H9 (cell line): Measurements from ENCODE around the gene AKT1S1. TPM values are rescaled to one million over a fixed set of nuclear protein-coding genes. Genes with fewer than 3 reads are reported as not detected.
A peak's percentile ranks its signal among the peaks of the same experiment; 100 is the strongest.

Experiments
- DNase-seq: peaks from one replicate; pipeline ENCODE4 v3.0.0-alpha.2; 2017
- H2AFZ ChIP-seq: one replicate; pipeline ENCODE4 v1.6.1; 2013; ENCODE audit warnings: mild to moderate bottlenecking, low read length, control low read depth, moderate library complexity
- H2AK5ac ChIP-seq: 2 replicates; pipeline ENCODE4 v1.6.1; 2013; ENCODE audit warnings: low read length, control low read depth, mixed read lengths; ENCODE audit not compliant: insufficient read length
- H2BK120ac ChIP-seq: one replicate; pipeline ENCODE4 v1.6.1; 2013; ENCODE audit warnings: low read depth, mild to moderate bottlenecking, low read length, control low read depth, inconsistent platforms; ENCODE audit not compliant: poor library complexity, severe bottlenecking
- H2BK12ac ChIP-seq: 2 replicates; pipeline ENCODE4 v1.6.1; 2013; ENCODE audit warnings: low read length, control low read depth, mixed read lengths, low read depth; ENCODE audit not compliant: insufficient read length
- H2BK15ac ChIP-seq: 2 replicates; pipeline ENCODE4 v1.6.1; 2013; ENCODE audit warnings: low read depth, low read length, control low read depth
- H2BK20ac ChIP-seq: one replicate; pipeline ENCODE4 v1.6.1; 2013; ENCODE audit warnings: low read depth, mild to moderate bottlenecking, low read length, control low read depth, inconsistent platforms; ENCODE audit not compliant: poor library complexity, severe bottlenecking
- H2BK5ac ChIP-seq: 2 replicates; pipeline ENCODE4 v1.6.1; 2013; ENCODE audit warnings: low read length, control low read depth, mixed read lengths; ENCODE audit not compliant: insufficient read length
- H3K14ac ChIP-seq: 2 replicates; pipeline ENCODE4 v1.6.1; 2013; ENCODE audit warnings: low read length, control low read depth; ENCODE audit not compliant: insufficient read depth
- H3K18ac ChIP-seq: 2 replicates; pipeline ENCODE4 v1.6.1; 2013; ENCODE audit warnings: low read depth, mild to moderate bottlenecking, mixed read lengths, low read length, control low read depth; ENCODE audit not compliant: insufficient read length
- H3K23ac ChIP-seq: 2 replicates; pipeline ENCODE4 v1.6.1; 2013; ENCODE audit warnings: low read length, control low read depth, mixed read lengths, low read depth; ENCODE audit not compliant: insufficient read length
- H3K23me2 ChIP-seq: 2 replicates; pipeline ENCODE4 v1.6.1; 2013; ENCODE audit warnings: low read depth, mild to moderate bottlenecking, mixed read lengths, low read length, control low read depth; ENCODE audit not compliant: insufficient read length, poor library complexity, severe bottlenecking
- H3K27ac ChIP-seq: 2 replicates; pipeline ENCODE4 v1.5.1; 2013; ENCODE audit warnings: low read length, control low read depth, mixed read lengths, low read depth; ENCODE audit not compliant: insufficient read length
- H3K27me3 ChIP-seq: 2 replicates; pipeline ENCODE4 v1.6.1; 2013; ENCODE audit warnings: low read length, control low read depth, inconsistent platforms; ENCODE audit not compliant: insufficient read depth
- H3K4ac ChIP-seq: 2 replicates; pipeline ENCODE4 v1.6.1; 2013; ENCODE audit warnings: low read depth, mild to moderate bottlenecking, control low read depth, inconsistent platforms, low read length, moderate library complexity
- H3K4me1 ChIP-seq: 2 replicates; pipeline ENCODE4 v1.6.1; 2013; ENCODE audit warnings: low read length, control low read depth, inconsistent platforms; ENCODE audit not compliant: insufficient read depth
- H3K4me2 ChIP-seq: 2 replicates; pipeline ENCODE4 v1.6.1; 2013; ENCODE audit warnings: low read length, control low read depth, mixed read lengths; ENCODE audit not compliant: insufficient read length, insufficient read depth
- H3K56ac ChIP-seq: 2 replicates; pipeline ENCODE4 v1.6.1; 2013; ENCODE audit warnings: low read depth, mild to moderate bottlenecking, mixed read lengths, low read length, control low read depth; ENCODE audit not compliant: insufficient read length
- H3K79me1 ChIP-seq: 2 replicates; pipeline ENCODE4 v1.6.1; 2013; ENCODE audit warnings: low read depth, mild to moderate bottlenecking, moderate library complexity, low read length, control low read depth, inconsistent platforms; ENCODE audit not compliant: insufficient read depth, poor library complexity, severe bottlenecking
- H3K79me2 ChIP-seq: 2 replicates; pipeline ENCODE4 v1.6.1; 2013; ENCODE audit warnings: low read length, control low read depth, inconsistent platforms; ENCODE audit not compliant: insufficient read depth
- H3K9ac ChIP-seq: 2 replicates; pipeline ENCODE4 v1.6.1; 2013; ENCODE audit warnings: low read length, control low read depth, mixed read lengths; ENCODE audit not compliant: insufficient read length; ENCODE audit errors: extremely low read depth
- H3K9me3 ChIP-seq: one replicate; pipeline ENCODE4 v1.6.1; 2013; ENCODE audit warnings: low read depth, low read length, inconsistent platforms; ENCODE audit not compliant: control insufficient read depth
- H3T11ph ChIP-seq: one replicate; pipeline ENCODE4 v1.6.1; 2013; ENCODE audit warnings: mild to moderate bottlenecking, low read length, control low read depth, inconsistent platforms
- H4K20me1 ChIP-seq: one replicate; pipeline ENCODE4 v1.6.1; 2013; ENCODE audit not compliant: control insufficient read depth, insufficient read length, insufficient read depth
- H4K5ac ChIP-seq: 2 replicates; pipeline ENCODE4 v1.6.1; 2013; ENCODE audit warnings: low read depth, mild to moderate bottlenecking, mixed read lengths, low read length, control low read depth; ENCODE audit not compliant: insufficient read length
- H4K8ac ChIP-seq: replicated peaks from 2 replicates; pipeline ENCODE4 v1.6.1; 2013; ENCODE audit warnings: low read length, control low read depth, mixed read lengths, low read depth; ENCODE audit not compliant: insufficient read length
- H4K91ac ChIP-seq: 2 replicates; pipeline ENCODE4 v1.6.1; 2013; ENCODE audit warnings: low read depth, mild to moderate bottlenecking, moderate library complexity, mixed read lengths, low read length, control low read depth; ENCODE audit not compliant: insufficient read length
- H3K27ac Mint-ChIP-seq, 3 experiments: 2 replicates in 2 of 3; 3 replicates in 1 of 3; pipeline ENCODE4 v1.8.0; 2020 to 2021; ENCODE audit warnings: mixed read lengths in 3 of 3, mild to moderate bottlenecking in 1 of 3, moderate library complexity in 1 of 3
- H3K27me3 Mint-ChIP-seq: 2 replicates; pipeline ENCODE4 v1.8.0; 2021; ENCODE audit warnings: low read depth, mild to moderate bottlenecking, moderate library complexity, mixed read lengths
- H3K36me3 Mint-ChIP-seq, 3 experiments: 2 replicates in 2 of 3; 3 replicates in 1 of 3; pipeline ENCODE4 v1.8.0; 2020 to 2021; ENCODE audit warnings: low read depth in 3 of 3, mixed read lengths in 3 of 3; ENCODE audit not compliant: insufficient read depth in 1 of 3
- H3K4me1 Mint-ChIP-seq, 2 experiments: 2 replicates each; pipeline ENCODE4 v1.8.0; 2020; ENCODE audit warnings: mixed read lengths in 2 of 2
- H3K4me3 Mint-ChIP-seq, 2 experiments: 2 replicates in 1 of 2; 3 replicates in 1 of 2; pipeline ENCODE4 v1.8.0; 2020 to 2021; ENCODE audit warnings: mild to moderate bottlenecking in 2 of 2, mixed read lengths in 2 of 2, moderate library complexity in 1 of 2
- H3K9me3 Mint-ChIP-seq, 2 experiments: 2 replicates in 1 of 2; 3 replicates in 1 of 2; pipeline ENCODE4 v1.8.0; 2020; ENCODE audit warnings: mild to moderate bottlenecking in 2 of 2, mixed read lengths in 2 of 2, moderate library complexity in 1 of 2
- CTCF ChIP-seq: fragments of 200-600 bp; sonication (generic); conservative IDR thresholded peaks from 3 replicates; pipeline ENCODE4 v1.8.0; 2021; ENCODE audit warnings: antibody characterized with exemption, mild to moderate bottlenecking
- WGBS: extraction: QIAGEN DNeasy Blood & Tissue Kit; methylation state at CpG from one replicate; pipeline ENCODE4 v1.1.7; 2013; ENCODE audit warnings: missing lambda C conversion rate, low lambda C conversion rate, mixed read lengths; ENCODE audit not compliant: insufficient read length; ENCODE audit errors: extremely low coverage; 5-methylcytosine and 5-hydroxymethylcytosine counted together
- total RNA-seq: library from RNA; stranded (reverse); gene quantifications from 2 replicates; pipeline ENCODE4 v1.2.1, GENCODE V29; 2021

AKT1S1 gene
- total RNA-seq, 1 experiment from 2014 or later = 43.5 TPM

DNA sequence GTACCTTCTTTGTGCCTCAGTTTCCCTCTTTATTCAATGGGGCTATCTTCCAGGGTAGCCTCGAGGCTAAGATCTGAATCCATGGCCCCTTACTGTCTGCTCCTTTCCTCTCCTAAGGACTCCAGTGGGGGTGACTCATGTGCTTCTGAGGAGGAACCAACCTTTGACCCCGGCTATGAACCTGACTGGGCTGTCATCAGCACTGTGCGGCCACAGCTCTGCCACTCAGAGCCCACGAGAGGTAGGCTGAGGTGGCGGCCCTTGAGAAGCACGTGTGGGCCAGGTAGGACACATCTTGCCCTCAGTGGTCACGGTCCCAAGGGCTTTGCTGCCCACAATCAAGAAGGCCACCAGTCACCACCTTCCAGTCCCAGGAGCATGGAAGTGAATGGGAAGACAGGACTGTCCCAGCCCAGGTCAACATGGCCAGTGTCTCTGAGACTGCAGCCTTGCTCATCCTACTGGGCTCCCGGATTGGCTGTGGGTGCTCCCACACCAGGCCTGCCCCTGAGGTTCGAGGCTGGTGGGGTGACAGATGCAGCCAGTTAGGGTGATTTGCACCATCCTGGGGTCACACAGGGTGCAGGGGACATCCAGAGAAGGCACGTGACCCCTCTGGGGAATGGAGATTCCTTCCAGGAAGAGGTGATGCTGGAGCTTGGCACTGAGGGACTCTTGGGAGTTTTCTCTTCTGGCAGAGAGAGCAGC, 3.2 kb upstream of the AKT1S1 start:
- Mint-ChIP-seq H3K27me3 (no peaks in the 10 kb centered on the region), H3K36me3 (peaks cover 50 to 63% (median 62%) of the 10 kb centered on the region in 3 experiments), H3K27ac (no peak overlapping the region; a peak in 1 of 7 replicates), H3K4me3 (peak overlapping the region in 1 of 2 experiments; percentile 42; a peak in 3 of 5 replicates), H3K4me1 (peaks cover 13 to 21% of the 10 kb centered on the region in 2 experiments), H3K9me3 (no peaks in the 10 kb centered on the region)
- Histone ChIP-seq H2AK5ac (no peak overlapping the region), H2BK5ac (no peak overlapping the region), H3K79me1 (no peaks in the 10 kb centered on the region), H3K14ac (no peak overlapping the region), H3K9ac (no peak overlapping the region), H4K8ac (no peak overlapping the region), H3K9me3 (no peaks in the 10 kb centered on the region), H3K27ac (no peak overlapping the region), H3K56ac (no peak overlapping the region), H3K18ac (no peak overlapping the region), H3K23ac (no peak overlapping the region), H3K4me2 (no peak overlapping the region), H3K4me1 (no peaks in the 10 kb centered on the region), H3K23me2 (peaks cover 11% of the 10 kb centered on the region), H2BK120ac (no peak overlapping the region), H2AFZ (no peak overlapping the region), H3K79me2 (no peaks in the 10 kb centered on the region; the same call in 1 of the 2 replicates), H3T11ph (no peak overlapping the region), H3K27me3 (no peaks in the 10 kb centered on the region), H2BK15ac (no peak overlapping the region), H4K91ac (no peak overlapping the region), H4K20me1 (no peaks in the 10 kb centered on the region), H3K4ac (no peak overlapping the region), H4K5ac (no peak overlapping the region), H2BK12ac (no peak overlapping the region), H2BK20ac (no peak overlapping the region)
- DNase-seq = no peak
- no peak for TF ChIP-seq CTCF
- no CpG with 5 or more reads among the region's 10 CpGs for WGBS
